GM19438 (cell line): ENCODE data around the gene ITGB1.
"Not testable (repeated sequence)": the region's sequence is repeated elsewhere in the genome, so short reads cannot be mapped to it uniquely, and the experiment has no call there.

ENCODE experiments used
- ATAC-seq: cut with Tn5 transposase; IDR thresholded peaks from one replicate; pipeline ENCODE4 v1.9.1; 2021; ENCODE audit warnings: low read depth; ENCODE audit not compliant: unreplicated experiment

ITGB1 gene

GRCh38 chr10:32958085-32959005, at the start of gene ITGB1:
Gene ITGB1, minus strand, starts transcription at chr10:32958230. Its CDS starts 22,672 bp downstream, at chr10:32935558.
- ATAC-seq = peak; percentile 61

DNA sequence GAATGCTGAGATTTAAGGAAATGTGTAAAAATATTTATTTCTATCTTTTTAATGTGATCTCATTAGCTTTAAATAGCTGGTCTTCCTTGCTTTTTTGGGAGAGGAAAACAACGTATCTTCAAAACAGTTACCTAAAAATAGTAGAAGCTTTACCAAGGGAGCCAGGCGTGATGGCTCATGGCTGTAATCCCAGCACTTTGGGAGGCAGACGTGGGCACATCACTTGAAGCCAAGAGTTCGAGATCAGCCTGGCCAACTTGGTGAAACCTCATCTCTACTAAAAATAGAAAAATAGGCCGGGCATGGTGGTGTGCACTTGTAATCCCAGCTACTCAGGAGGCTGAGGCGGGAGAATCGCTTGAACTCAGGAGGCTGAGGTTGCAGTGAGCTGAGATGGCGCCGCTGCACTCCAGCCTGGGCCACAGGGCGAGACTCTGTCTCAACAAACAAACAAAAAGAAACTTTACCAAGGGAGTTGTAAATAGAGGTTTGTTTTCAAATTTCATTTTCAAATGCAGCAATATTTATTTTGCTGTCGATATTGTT, 48.4 kb upstream of the ITGB1 start:
- no peak for ATAC-seq

GRCh38 chr10:33005322-33006301, 47.6 kb upstream of the ITGB1 start:
- no peak for ATAC-seq

GRCh38 chr10:33001908-33002492, 44.0 kb upstream of the ITGB1 start:
- no peak for ATAC-seq

GRCh38 chr10:32998060-32998581, 40.1 kb upstream of the ITGB1 start:
- not testable (repeated sequence) for ATAC-seq

DNA sequence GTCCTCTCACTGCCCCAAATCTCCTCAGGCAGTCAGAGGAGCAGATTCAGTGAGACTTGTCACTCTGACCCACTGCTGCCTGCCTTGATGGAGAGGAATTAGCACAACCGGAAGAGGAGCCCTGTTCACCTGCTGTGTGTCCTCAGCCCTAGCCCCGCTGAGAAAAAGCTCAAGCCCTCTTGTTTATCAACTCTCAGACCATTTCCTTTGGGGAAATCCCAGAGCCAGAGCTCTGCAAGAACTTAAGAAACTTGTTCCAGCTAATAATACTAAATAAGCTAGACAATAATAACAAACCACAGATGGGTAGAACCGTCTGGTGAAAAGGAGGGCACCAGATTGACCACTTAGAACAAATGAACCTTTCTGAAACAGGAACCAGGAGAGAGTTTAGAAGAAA, 37.7 kb upstream of the ITGB1 start:
- peak; percentile 87 for ATAC-seq

DNA sequence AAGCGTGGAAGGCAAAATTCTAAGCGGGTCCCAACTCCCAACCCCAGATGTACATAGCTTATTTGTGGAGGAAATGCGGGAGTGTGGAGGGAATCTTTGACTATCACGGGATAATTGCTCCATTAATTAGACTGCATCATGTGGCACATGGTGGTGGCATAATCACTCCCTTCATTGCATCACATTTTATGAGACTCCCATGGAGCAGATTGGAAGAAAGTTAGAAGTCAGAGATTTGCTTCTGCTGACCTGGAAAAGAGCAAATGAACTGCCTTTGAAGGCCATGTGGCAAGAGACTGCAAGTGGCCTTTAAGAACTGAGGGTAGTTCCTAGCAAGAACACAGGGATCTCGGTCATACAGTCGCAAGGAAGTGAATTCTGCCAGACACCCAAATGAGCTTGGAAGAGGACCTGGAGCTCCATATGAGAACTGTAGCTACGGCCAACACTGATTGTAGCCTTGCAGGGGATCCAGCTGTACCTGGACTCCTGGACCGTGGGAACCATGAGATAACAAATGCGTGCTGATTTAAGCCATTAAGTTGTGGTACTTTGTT, 37.1 kb upstream of the ITGB1 start:
- no peak for ATAC-seq

GRCh38 chr10:32994632-32995031, 36.6 kb upstream of the ITGB1 start:
- not testable (repeated sequence) for ATAC-seq

DNA sequence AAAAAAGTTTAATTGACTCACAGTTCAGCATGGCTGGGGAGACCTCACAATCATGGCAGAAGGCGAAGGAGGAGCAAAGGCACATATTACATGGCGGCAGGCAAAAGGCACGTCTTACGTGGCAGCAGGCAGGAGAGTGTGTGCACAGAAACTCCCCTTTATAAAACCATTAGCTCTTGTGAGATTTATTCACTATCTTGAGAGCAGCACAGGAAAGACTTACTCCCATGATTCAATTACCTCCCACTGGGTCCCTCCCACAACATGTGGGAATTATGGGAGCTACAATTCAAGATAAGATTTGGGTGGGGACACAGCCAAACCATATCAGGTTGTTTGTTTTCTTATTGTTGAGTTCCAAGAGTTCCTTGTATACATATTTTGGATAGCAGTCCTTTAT, 34.3 kb upstream of the ITGB1 start:
- ATAC-seq = not testable (repeated sequence)

GRCh38 chr10:32990811-32991210, 32.8 kb upstream of the ITGB1 start:
- ATAC-seq = no peak

DNA sequence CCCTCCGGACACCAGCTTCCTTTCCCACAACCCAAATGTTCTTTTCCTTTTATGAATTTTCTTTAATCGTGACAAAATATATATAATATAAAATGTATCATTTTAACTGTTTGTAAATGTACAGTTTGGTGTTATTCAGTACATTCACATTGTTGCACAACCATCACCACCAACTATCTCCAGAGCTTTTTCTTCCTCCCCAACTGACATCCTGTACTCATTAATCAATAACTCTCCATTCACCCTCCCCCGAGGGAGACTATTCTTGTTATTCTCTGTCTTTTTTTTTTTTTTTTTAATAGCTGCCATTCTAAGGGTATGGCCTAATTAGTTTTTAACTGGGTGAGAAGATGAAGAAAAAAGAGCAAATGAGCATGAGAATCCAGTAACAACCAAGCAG, 30.6 kb upstream of the ITGB1 start:
- no peak for ATAC-seq

GRCh38 chr10:32987172-32987571, 29.1 kb upstream of the ITGB1 start:
- no peak for ATAC-seq

GRCh38 chr10:32985775-32986350, 27.8 kb upstream of the ITGB1 start:
- ATAC-seq = no peak

DNA sequence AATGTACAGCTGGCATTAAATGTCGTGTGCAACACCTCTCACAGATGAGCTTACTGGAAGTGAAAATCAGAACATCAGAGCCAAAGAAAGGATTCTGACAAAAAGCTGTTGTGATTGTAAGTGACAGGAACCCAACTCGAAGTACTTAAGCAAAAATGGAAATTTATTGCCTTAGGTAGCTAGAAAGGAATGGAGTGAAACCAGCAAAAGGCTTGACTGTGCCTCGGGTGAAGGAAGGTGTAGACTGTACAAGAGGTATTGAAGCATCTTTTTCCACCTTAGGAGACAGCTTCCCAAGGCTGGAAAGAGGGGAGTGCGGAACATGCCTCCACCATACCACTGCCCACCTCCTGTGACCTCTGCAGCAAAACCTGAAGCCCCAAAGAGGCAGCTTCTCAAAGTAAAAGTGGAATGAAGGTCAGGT, 27.3 kb upstream of the ITGB1 start:
- no peak for ATAC-seq

DNA sequence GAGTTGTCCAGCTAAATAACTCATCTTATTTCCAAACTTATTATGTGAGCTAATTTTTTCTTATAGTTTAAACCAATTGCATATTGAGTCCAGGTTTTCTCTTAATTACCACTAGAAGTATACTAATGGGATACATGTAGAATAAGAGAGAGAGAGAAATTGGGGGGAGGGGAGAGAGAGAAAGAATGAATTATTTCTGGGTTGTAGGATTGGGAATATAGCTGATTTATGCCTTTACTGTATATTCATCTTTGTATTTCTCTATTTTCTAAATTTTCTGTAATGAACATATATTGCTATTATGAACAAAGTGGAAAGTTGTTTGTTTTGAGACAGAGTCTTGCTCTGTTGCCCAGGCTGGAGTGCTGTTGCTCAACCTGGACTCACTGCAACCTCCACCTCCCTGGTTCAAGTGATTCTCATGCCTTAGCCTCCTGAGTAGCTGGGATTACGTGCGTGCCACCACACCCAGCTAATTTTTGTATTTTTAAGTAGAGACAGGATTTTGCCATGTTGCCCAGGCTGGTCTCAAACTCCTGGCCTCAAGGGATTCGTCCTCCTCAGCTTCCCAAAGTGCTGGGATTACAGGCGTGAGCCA, 26.1 kb upstream of the ITGB1 start:
- ATAC-seq = no peak

GRCh38 chr10:32982911-32983909, 25.2 kb upstream of the ITGB1 start:
- ATAC-seq = no peak

- ATAC-seq = no peak
These were observed 24.3 kb upstream of the ITGB1 start for GRCh38 chr10:32982293-32982709.

DNA sequence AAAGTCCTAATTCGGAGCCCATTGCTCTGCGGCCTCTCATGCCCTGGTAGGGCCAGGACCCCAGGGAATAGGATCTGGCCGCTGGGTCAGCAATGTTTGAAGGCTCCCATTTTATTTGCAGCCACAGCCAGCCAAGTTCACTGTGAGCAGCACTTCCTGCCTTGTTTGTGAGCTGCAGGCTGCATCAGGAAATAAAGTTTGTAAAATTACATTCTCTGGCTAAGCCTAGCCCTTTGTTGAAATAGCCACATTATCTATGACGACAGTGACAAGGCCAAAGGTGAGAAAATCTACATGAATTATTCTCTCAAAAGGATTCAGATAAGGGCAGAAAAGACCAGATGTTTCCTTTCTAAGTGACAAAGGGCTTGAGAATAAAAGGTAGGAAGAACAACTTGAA, 23.7 kb upstream of the ITGB1 start:
- no peak for ATAC-seq
